Ishikawa (cell line): Measurements from ENCODE around the gene PHOSPHO1.

Experiments
- CEBPB ChIP-seq: IDR thresholded peaks from 2 replicates; pipeline ENCODE4 v1.6.1; 2012
- CREB1 ChIP-seq: IDR thresholded peaks from 2 replicates; pipeline ENCODE4 v1.6.1; 2012; ENCODE audit warnings: low read depth
- EGR1 ChIP-seq: IDR thresholded peaks from 2 replicates; pipeline ENCODE4 v1.6.1; 2012
- FOXM1 ChIP-seq: IDR thresholded peaks from 2 replicates; pipeline ENCODE4 v1.6.1; 2012; ENCODE audit warnings: low read depth, borderline replicate concordance
- MAX ChIP-seq: IDR thresholded peaks from 2 replicates; pipeline ENCODE4 v1.6.1; 2012
- REST ChIP-seq: IDR thresholded peaks from 2 replicates; pipeline ENCODE4 v1.6.1; 2012; ENCODE audit warnings: low read depth, mild to moderate bottlenecking
- TAF1 ChIP-seq: IDR thresholded peaks from 2 replicates; pipeline ENCODE4 v1.6.1; 2012; ENCODE audit warnings: low read depth, mild to moderate bottlenecking
- TCF12 ChIP-seq: IDR thresholded peaks from 2 replicates; pipeline ENCODE4 v1.6.1; 2012; ENCODE audit warnings: low read depth
- YY1 ChIP-seq: IDR thresholded peaks from 2 replicates; pipeline ENCODE4 v1.6.1; 2012; ENCODE audit warnings: low read depth

GRCh38 chr17:49254066-49254465, 23.5 kb upstream of the PHOSPHO1 start:
- TF ChIP-seq MAX (no peak), TAF1 (no peak), CREB1 (no peak), TCF12 (no peak), CEBPB (no peak), EGR1 (no peak), YY1 (no peak), REST (no peak), FOXM1 (no peak)
